GM21367 (cell line): Measurements from ENCODE around the gene WDR1.
"Not testable (repeated sequence)": the region's sequence is repeated elsewhere in the genome, so short reads cannot be mapped to it uniquely, and the experiment has no call there.

Source experiments
- ATAC-seq: cut with Tn5 transposase; IDR thresholded peaks from one replicate; pipeline ENCODE4 v1.9.1; 2021; ENCODE audit not compliant: unreplicated experiment

Gene WDR1

GRCh38 chr4:10134141-10134540 is 17.5 kb upstream of the WDR1 start:
- ATAC-seq: no peak

- ATAC-seq: no peak
Observed at GRCh38 chr4:10131202-10131601, 14.6 kb upstream of the WDR1 start.

DNA sequence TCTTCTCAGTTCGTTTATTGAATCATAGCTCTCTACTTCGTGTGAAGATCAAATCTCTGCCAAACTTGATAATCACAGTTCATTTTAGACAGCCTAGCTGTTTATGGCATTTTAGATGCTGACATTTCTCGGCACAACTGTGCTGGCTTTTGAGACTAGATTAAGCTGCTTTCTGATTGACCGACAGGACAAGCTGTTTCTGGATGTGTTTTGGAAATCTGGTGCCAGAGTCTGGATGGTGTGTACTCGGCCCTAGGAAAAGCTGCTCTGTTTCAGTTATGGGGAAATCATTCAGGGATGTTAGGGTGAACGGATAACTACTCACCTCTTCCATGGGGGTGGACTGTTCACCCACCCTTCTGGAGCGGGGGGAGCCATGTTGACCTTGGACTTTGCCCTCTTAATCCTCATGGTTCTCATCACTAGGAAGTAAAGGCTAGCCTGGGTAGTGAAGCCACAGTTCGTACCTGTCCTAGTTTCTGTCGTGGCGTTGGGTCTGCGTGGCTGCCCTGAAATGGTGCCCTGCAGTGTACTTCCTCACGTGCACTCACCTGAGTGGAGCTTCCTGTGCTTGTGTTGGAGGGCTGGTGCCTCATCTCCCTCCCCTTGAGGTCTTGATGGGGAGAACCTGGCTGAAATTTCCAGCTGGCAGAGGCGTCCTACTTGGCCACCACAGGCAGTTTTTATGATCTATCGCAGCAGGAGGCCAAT is 13.7 kb upstream of the WDR1 start:
- no peak for ATAC-seq

GRCh38 chr4:10129196-10130177 is 12.9 kb upstream of the WDR1 start:
- ATAC-seq: no peak

- ATAC-seq: no peak
Observed at GRCh38 chr4:10128761-10129160, 12.2 kb upstream of the WDR1 start.

DNA sequence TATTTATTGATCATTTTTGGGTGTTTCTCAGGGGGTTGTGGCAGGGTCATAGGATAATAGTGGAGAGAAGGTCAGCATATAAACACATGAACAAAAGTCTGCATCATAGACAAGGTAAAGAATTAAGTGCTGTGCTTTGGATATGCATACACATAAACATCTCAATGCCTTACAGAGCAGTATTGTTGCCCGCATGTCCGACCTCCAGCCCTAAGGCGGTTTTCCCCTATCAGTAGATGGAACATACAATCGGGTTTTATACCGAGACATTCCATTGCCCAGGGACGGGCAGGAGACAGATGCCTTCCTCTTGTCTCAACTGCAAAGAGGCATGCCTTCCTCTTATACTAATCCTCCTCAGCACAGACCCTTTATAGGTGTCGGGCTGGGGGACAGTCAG is 10.9 kb upstream of the WDR1 start:
- not testable (repeated sequence) for ATAC-seq

DNA sequence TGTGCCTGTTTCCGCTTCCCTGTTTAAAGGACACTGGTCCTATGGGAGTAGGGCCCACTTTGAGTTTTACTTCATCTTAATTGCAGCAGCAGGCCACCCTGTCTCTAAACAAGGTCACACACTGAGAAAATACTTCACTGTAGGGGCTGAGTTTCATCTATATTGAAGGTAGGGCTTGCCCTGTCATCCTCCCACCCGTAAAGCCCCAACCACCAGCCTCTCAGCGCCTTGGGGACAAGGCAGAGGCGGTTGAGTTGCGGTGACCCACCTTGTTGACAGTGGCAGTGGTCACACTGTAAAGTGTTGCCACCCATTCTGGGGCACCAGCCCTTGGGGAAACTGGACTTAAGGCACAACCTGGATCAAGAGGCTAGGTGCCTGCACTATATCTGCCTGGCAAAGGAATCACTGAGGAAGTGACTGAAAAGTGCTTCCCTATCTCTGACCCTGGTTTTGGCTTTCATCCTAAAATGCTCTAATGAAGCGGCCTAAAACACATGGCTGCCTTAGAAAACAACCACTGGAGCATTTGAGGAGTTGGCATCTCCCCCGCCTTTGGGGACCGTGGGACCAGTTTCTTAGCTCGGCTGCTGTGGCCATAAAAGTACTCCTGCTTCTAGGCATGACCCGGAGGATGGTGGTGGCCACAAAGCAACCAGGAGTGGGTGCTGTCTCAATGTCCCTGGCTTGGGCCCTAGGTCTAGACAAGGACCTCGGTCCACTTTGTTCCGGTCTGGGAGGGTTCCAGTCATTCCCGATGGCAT is 7.8 kb upstream of the WDR1 start:
- no peak for ATAC-seq

DNA sequence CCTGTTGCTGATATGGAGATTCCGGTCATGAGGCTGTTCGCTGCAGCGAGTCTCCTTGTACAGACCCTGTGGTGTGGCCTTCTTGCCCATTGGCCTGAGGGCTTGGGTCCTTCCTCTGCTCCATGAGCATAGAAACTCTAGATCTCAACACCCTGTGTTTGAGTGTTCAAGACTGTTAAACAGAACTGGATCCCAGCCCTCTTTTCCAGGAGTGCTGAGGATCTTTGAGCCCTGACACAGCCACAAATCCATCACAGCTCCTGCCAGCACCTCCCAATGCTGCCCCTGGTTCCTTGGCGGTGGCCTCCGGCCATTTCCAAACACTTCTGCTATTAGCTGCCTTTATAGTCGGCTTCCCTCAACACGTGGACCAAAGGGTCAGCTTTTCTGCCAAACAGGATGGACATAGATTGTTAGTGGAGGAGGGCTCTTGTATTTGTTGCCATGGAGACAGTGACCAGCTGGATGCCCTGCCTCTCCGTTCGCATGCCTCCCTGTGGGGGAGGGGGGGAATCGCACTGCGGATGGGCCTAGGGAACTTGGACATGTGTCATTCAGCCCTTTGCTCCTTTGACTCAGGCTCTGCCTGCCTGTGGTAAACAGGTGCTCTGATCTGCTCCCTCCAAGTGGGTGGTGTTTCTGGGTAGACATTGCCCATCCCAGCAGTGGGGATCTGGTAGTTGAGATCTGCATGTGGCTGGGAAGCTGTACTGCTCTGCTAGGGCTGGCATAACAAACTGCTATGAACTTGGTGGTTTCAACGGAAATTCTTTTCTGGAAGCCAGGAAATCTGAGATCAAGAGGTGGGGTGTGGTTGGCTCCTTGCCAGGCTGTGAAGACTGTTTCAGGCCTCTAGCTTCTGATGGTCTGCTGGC is 6.9 kb upstream of the WDR1 start:
- ATAC-seq: no peak

DNA sequence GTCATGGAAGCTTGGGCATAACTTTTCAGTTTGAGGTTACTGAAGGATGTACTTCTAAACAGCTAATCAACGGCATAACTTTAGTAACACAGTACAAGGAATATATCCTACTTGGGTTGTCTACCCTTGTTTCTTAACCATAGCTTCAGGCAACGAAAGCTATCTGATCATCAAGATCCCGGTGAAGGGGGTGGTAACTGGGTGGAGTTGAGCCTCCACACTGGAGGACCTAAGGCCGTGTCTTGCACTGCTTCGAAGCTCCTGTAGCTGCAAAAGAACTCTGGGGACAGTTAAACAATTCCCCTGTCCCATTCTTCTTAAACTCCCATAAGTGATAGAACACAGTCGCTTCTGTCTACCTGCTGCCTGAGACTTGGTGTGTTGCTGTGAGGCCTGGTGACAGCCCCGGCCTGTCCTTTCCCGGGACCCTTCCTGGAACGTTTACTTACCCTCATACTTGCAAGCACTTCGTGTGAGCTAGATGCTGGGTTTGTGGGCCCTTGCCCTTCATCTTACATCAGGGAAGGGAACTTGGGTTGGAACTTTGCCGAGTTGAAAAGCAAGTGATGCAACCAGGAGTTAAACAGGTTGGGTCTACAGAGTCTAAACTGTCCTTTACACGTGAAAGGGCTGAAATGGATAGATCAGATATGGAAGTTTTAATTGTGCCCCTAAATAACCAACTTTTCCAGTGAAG is 5.8 kb upstream of the WDR1 start:
- ATAC-seq: no peak

GRCh38 chr4:10121568-10122208 is 5.1 kb upstream of the WDR1 start:
- ATAC-seq: no peak

GRCh38 chr4:10120943-10121567 is 4.5 kb upstream of the WDR1 start:
- no peak for ATAC-seq

DNA sequence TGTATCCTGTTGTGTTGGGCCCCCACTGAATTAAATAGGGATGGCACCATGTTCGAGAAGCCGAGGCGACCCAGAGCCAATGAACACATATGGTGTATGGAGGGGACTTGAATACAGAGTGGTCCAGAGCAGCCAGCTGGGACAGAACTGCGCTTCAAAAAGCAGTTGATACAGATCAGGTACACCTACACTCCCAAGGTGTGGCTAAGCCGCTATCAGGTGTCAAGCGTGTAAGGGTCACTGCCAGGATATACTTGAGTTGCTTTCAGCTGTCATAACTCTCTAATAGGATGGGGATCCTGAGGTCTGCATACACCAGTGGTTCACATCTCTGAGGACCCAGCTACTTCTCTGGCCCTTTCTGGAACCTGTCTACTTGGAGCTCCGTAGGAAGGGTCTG is 3.2 kb upstream of the WDR1 start:
- ATAC-seq: no peak

DNA sequence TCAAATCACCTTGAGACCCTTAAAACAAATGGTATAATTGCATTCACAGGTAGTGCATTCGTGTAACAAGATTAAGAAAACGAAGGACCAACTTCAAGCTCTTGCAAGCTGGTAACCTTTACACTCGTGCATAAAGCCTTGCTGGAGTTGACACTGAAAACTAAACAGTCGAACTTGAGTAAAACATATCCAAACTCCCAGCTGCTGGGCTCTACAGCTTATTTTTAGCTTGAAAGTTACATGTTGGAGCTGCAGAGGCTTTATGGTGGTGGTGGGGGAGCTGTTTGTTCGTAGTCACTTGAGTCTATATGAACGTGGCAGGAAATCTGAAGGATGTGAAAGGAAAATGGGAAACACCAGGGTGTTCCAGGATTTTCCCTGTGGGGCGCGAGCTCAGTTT is 2.7 kb upstream of the WDR1 start:
- ATAC-seq: no peak

- no peak for ATAC-seq
Observed at GRCh38 chr4:10118048-10119004, 1.7 kb upstream of the WDR1 start.

DNA sequence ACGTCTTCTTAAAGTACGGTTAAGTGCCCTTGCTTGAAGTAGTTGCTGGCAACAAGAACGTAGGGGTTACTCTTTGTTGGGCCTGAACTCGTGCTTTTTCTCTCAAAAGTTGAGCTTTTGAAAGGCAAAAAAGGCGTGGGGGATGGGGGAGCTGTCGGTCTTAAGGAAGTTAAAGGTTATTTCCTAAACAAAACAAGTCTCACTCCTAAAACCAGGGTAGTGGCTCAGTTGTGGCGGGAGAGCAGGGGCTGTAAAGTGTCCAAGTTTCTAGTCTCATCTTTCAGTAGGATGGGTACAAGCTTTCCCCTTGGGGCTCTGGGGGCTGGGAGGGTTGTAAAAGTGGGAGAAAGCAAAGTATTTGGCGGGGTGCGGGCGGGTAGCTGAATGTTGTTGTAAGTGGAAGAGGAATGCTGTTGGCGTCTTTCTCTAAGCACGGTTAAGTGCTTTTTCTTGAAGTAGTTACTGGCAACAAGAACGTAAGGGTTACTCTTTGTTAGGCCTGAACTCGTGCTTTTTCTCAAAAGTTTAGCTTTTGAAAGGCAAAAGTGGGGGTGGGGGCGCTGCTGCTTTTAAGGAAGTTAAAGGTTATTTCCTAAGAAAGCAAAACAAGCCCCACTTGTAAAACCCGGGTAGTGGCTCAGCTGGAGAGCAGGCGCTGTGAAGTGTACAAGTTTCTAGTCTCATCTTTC is 904 bp upstream of the WDR1 start:
- ATAC-seq: peak; percentile 16

DNA sequence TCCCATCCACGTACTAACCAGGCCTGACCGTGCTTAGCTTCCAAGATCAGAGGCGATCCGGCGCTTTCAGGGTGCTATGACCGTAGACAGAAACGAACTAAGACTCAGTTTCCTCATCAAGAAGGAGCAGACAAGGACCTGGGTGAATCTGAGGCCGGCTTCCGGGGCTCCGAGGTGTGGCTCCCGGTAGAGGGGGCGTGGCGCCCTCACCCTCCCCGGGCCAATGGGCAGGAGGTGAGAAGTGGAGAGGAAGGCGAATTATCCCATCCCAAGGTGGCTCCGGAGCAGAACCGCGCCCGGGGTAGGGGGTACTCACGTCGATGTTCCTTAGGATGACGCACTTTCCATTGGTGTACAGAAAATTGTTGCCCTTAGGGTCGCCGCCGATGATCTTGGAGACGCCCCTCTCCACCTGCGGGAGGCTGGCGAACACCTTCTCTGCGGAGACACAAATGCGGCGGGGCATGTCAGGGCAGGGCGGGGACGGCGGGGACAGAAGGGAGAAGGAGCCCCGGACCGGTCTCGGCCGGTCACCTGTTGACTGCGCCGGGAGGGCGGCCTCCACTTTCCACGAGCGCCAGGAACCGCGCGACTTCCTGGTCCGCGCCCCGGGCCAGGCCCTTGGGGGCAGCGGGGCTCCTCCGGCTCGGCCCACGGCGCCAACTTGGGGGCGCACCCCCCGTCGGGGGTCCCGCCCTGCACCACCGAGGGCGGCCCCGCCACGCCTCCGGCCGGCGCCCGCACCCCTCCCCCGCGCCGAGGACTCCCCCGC is 616 bp downstream of the WDR1 start:
- peak; percentile 33 for ATAC-seq
